Choroid plexus epithelial cell (primary cell): Measurements from ENCODE around the gene POLE2.
"Not testable (repeated sequence)": the region's sequence is repeated elsewhere in the genome, so short reads cannot be mapped to it uniquely, and the experiment has no call there.

Experiments used
- DNase-seq: peaks from one replicate; pipeline ENCODE4 v3.0.0-alpha.2; 2010; ENCODE audit warnings: low read depth
- H3K4me3 ChIP-seq: 2 replicates; pipeline ENCODE4 v1.5.1; 2011; ENCODE audit warnings: low read depth, mild to moderate bottlenecking, control low read depth, low read length, moderate library complexity
- CTCF ChIP-seq: conservative IDR thresholded peaks from 2 replicates; pipeline ENCODE4 v1.5.1; 2011; ENCODE audit warnings: low read depth, mild to moderate bottlenecking, control low read depth, inconsistent platforms, low read length, moderate library complexity

The POLE2 gene

GRCh38 chr14:49621114-49621881 is 66.7 kb downstream of the POLE2 start:
- no peak for TF ChIP-seq CTCF
- no peak for DNase-seq
- H3K4me3 ChIP-seq: peak overlapping the region; percentile 94

- peak within 1 kb of the TSS; percentile 94 for H3K4me3 ChIP-seq
- DNase-seq: peak; percentile 99
- TF ChIP-seq CTCF: peak; percentile 58
Observed at GRCh38 chr14:49620182-49621113, 67.6 kb downstream of the POLE2 start, which contains the start of the genes MGAT2 and RPL36AL. Gene MGAT2 (plus strand): TSS chr14:49620799. CDS start chr14:49621269, 470 bp downstream. Gene RPL36AL (minus strand): TSS chr14:49620626. CDS start chr14:49619104, 1,522 bp downstream.

GRCh38 chr14:49619730-49620129 is 68.3 kb downstream of the POLE2 start:
- DNase-seq: no peak
- H3K4me3 ChIP-seq: peak overlapping the region; percentile 94
- TF ChIP-seq CTCF: no peak

GRCh38 chr14:49619273-49619672 is 68.7 kb downstream of the POLE2 start:
- peak overlapping the region; percentile 94 for H3K4me3 ChIP-seq
- DNase-seq: not testable (repeated sequence)

GRCh38 chr14:49617852-49618519 is 70.0 kb downstream of the POLE2 start:
- no peak for DNase-seq
- H3K4me3 ChIP-seq: no peak overlapping the region
- no peak for TF ChIP-seq CTCF

GRCh38 chr14:49615776-49616175 is 72.2 kb downstream of the POLE2 start:
- no peak overlapping the region for H3K4me3 ChIP-seq
- DNase-seq: no peak
- TF ChIP-seq CTCF: no peak

- no peak for TF ChIP-seq CTCF
- no peak overlapping the region for H3K4me3 ChIP-seq
- no peak for DNase-seq
Observed at GRCh38 chr14:49614196-49614595, 73.8 kb downstream of the POLE2 start.
